ENCODE data around the gene ANGEL1. TPM values are rescaled to one million over a fixed set of nuclear protein-coding genes. Genes with fewer than 3 reads are reported as not detected.

ANGEL1 gene
- total RNA-seq, 2 experiments from 2014 or later, result 17.6 to 33.7 TPM

DNA sequence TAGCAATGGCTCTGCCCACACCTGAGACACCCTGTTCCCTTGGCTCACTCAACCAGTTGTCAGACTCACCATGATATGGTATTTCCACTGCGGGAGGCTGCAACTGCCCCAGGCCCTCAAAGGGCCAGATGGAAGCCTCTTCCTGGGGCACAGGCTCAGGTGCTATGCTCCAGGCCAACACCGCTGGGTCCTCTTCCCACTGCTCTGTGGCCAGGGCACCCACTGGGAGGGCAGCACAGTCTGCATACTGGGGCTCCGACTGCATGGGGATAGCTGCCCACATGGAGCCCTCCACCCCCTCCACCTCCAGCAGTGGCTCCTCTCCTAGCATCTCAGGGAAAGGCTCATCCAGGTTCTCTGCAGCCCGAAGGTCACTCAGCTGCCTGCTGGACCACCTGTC is 3.7 kb downstream of the ANGEL1 start:
- no peaks in the 10 kb centered on the region for H3K9me3 ChIP-seq (ENCODE audit: low read length)
- H4K20me1 ChIP-seq (ENCODE audit: insufficient read depth, low read length), result no peaks in the 10 kb centered on the region
- H3K79me2 ChIP-seq (ENCODE audit: insufficient read depth, low read depth, low read length), result peaks cover 11% of the 10 kb centered on the region; the same call in 1 of the 2 replicates
- H3K9me2 ChIP-seq (ENCODE audit: insufficient read depth, low read length), result no peaks in the 10 kb centered on the region
- no peak overlapping the region for H3K4me2 ChIP-seq (ENCODE audit: low read length)
- no peak overlapping the region for H3K4me3 ChIP-seq (ENCODE audit: low read depth, low read length, poor library complexity, severe bottlenecking)
- CTCF ChIA-PET (ENCODE audit: unreplicated experiment), result no interaction called here
- H3K4me1 ChIP-seq (ENCODE audit: insufficient read depth, low read length, poor library complexity, severe bottlenecking), result peaks cover 22% of the 10 kb centered on the region
- peaks cover 50% of the 10 kb centered on the region for H3K36me3 ChIP-seq (ENCODE audit: insufficient read depth, low read length)
- no peak for TF ChIP-seq EZH2phosphoT487 (IDR thresholded peaks at IDR 0.05; ENCODE audit: borderline replicate concordance, low read depth, low read length)
- TF ChIP-seq, protein P1, sequence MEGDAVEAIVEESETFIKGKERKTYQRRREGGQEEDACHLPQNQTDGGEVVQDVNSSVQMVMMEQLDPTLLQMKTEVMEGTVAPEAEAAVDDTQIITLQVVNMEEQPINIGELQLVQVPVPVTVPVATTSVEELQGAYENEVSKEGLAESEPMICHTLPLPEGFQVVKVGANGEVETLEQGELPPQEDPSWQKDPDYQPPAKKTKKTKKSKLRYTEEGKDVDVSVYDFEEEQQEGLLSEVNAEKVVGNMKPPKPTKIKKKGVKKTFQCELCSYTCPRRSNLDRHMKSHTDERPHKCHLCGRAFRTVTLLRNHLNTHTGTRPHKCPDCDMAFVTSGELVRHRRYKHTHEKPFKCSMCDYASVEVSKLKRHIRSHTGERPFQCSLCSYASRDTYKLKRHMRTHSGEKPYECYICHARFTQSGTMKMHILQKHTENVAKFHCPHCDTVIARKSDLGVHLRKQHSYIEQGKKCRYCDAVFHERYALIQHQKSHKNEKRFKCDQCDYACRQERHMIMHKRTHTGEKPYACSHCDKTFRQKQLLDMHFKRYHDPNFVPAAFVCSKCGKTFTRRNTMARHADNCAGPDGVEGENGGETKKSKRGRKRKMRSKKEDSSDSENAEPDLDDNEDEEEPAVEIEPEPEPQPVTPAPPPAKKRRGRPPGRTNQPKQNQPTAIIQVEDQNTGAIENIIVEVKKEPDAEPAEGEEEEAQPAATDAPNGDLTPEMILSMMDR (conservative IDR thresholded peaks at IDR 0.05; ENCODE audit: low read length), result no peak
- H3K27ac ChIP-seq (ENCODE audit: low read depth, low read length, poor library complexity, severe bottlenecking), result no peak overlapping the region
- H2AFZ ChIP-seq (ENCODE audit: low read length), result no peak overlapping the region
- BruUV-seq (replicated peaks), result no TSS peak
- no peak for DNase-seq (ENCODE audit: low spot score)
- POLR2A ChIA-PET, result no interaction called here
- intact Hi-C loops (cut with micrococcal nuclease; ENCODE audit: unreplicated experiment), result no loop called here

DNA sequence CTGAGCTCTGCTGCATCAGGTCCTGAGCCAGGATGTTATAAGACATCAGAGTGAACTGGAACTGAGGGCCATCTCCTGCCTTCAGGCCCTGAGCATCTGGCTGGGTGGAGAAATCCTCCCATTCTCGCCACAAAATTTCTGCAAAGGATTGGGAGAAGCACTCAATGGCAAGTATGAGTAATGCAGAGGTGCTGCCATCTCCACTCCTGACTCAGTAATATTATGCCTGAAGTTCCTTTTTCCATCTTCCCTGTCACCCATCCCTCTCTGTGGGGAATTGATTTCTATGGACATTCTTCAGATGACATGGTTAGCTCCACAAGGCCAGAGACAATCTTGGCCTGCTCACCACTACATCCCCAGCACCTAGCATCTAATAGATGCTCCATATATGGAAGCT is 4.7 kb downstream of the ANGEL1 start:
- BruUV-seq (replicated peaks), result no TSS peak
- Histone ChIP-seq H3K27ac (ENCODE audit: low read depth, low read length, poor library complexity, severe bottlenecking) (no peak overlapping the region), H3K4me1 (ENCODE audit: insufficient read depth, low read length, poor library complexity, severe bottlenecking) (peaks cover 15% of the 10 kb centered on the region), H3K79me2 (ENCODE audit: insufficient read depth, low read depth, low read length) (peaks cover 11% of the 10 kb centered on the region; the same call in 1 of the 2 replicates), H4K20me1 (ENCODE audit: insufficient read depth, low read length) (no peaks in the 10 kb centered on the region), H3K9me3 (ENCODE audit: low read length) (no peaks in the 10 kb centered on the region), H3K4me3 (ENCODE audit: low read depth, low read length, poor library complexity, severe bottlenecking) (no peak overlapping the region), H3K9me2 (ENCODE audit: insufficient read depth, low read length) (no peaks in the 10 kb centered on the region), H2AFZ (ENCODE audit: low read length) (no peak overlapping the region), H3K4me2 (ENCODE audit: low read length) (no peak overlapping the region), H3K36me3 (ENCODE audit: insufficient read depth, low read length) (peaks cover 59% of the 10 kb centered on the region)
- intact Hi-C loops (cut with micrococcal nuclease; ENCODE audit: unreplicated experiment), result no loop called here
- no peak for DNase-seq (ENCODE audit: low spot score)
- ChIA-PET CTCF (ENCODE audit: unreplicated experiment) (interaction anchor here (0.7 to 1.1 kb wide), 2 partner anchors 11 to 97 kb away, joined by 3 to 5 read pairs; no protein-coding TSS in a partner anchor), POLR2A (no interaction called here)
- no peak for TF ChIP-seq EZH2phosphoT487 (IDR thresholded peaks at IDR 0.05; ENCODE audit: borderline replicate concordance, low read depth, low read length)
- TF ChIP-seq, protein P1 (conservative IDR thresholded peaks at IDR 0.05; ENCODE audit: low read length), result no peak

DNA sequence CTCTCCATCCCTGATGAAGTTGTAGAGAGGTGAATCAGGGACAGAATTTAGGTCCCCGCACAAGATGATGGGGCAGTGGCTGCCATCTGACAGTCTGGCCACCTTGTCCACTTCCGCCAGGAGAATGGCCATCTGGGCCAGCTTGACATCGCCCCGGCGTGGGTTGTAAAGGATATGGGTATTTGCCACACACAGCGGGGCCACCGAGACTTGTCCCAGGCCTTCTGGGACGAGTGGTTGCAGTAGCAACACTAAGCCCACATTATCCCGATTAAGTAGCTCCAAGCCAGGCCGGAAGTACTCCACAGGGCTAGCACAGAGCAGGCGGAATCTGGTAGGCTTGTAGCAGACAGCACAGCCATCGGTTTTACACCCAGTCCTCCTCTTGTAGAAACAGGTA is 6.2 kb downstream of the ANGEL1 start:
- H3K4me1 ChIP-seq (ENCODE audit: insufficient read depth, low read length, poor library complexity, severe bottlenecking), result peaks cover 9% of the 10 kb centered on the region
- ChIA-PET POLR2A (interaction anchor here (0.5 kb wide), 1 partner anchor 15 kb away, joined by 3 read pairs; no protein-coding TSS in a partner anchor), CTCF (ENCODE audit: unreplicated experiment) (no interaction called here)
- H3K4me2 ChIP-seq (ENCODE audit: low read length), result no peak overlapping the region
- no peak overlapping the region for H3K27ac ChIP-seq (ENCODE audit: low read depth, low read length, poor library complexity, severe bottlenecking)
- peaks cover 2% of the 10 kb centered on the region; the same call in 1 of the 2 replicates for H3K79me2 ChIP-seq (ENCODE audit: insufficient read depth, low read depth, low read length)
- DNase-seq (ENCODE audit: low spot score), result no peak
- no peaks in the 10 kb centered on the region for H4K20me1 ChIP-seq (ENCODE audit: insufficient read depth, low read length)
- intact Hi-C loops (cut with micrococcal nuclease; ENCODE audit: unreplicated experiment), result no loop called here
- H2AFZ ChIP-seq (ENCODE audit: low read length), result no peak overlapping the region
- H3K36me3 ChIP-seq (ENCODE audit: insufficient read depth, low read length), result peaks cover 73% of the 10 kb centered on the region
- TF ChIP-seq, protein P1 (conservative IDR thresholded peaks at IDR 0.05; ENCODE audit: low read length), result no peak
- TF ChIP-seq EZH2phosphoT487 (IDR thresholded peaks at IDR 0.05; ENCODE audit: borderline replicate concordance, low read depth, low read length), result no peak
- no peaks in the 10 kb centered on the region for H3K9me2 ChIP-seq (ENCODE audit: insufficient read depth, low read length)
- no TSS peak for BruUV-seq (replicated peaks)
- no peak overlapping the region for H3K4me3 ChIP-seq (ENCODE audit: low read depth, low read length, poor library complexity, severe bottlenecking)
- no peaks in the 10 kb centered on the region for H3K9me3 ChIP-seq (ENCODE audit: low read length)

Measured in OCI-LY7 (cell line).